IPS-15b (cell line): Measurements from ENCODE around the gene MANEAL.

Experiments
- H3K27me3 ChIP-seq: one replicate; pipeline ENCODE4 v1.6.1; 2013; ENCODE audit warnings: low read length; ENCODE audit not compliant: control insufficient read depth, insufficient read depth
- H3K36me3 ChIP-seq: one replicate; pipeline ENCODE4 v1.6.1; 2013; ENCODE audit warnings: low read length; ENCODE audit not compliant: control insufficient read depth, insufficient read depth
- H3K4me1 ChIP-seq: one replicate; pipeline ENCODE4 v1.6.1; 2013; ENCODE audit warnings: mild to moderate bottlenecking, low read length; ENCODE audit not compliant: control insufficient read depth, insufficient read depth
- H3K4me3 ChIP-seq: one replicate; pipeline ENCODE4 v1.5.1; 2013; ENCODE audit warnings: low read depth, low read length
- H3K9ac ChIP-seq: one replicate; pipeline ENCODE4 v1.6.1; 2013; ENCODE audit warnings: low read depth, mild to moderate bottlenecking, low read length
- H3K9me3 ChIP-seq: one replicate; pipeline ENCODE4 v1.6.1; 2013; ENCODE audit warnings: mild to moderate bottlenecking, low read length; ENCODE audit not compliant: control insufficient read depth, insufficient read depth

The MANEAL gene

DNA sequence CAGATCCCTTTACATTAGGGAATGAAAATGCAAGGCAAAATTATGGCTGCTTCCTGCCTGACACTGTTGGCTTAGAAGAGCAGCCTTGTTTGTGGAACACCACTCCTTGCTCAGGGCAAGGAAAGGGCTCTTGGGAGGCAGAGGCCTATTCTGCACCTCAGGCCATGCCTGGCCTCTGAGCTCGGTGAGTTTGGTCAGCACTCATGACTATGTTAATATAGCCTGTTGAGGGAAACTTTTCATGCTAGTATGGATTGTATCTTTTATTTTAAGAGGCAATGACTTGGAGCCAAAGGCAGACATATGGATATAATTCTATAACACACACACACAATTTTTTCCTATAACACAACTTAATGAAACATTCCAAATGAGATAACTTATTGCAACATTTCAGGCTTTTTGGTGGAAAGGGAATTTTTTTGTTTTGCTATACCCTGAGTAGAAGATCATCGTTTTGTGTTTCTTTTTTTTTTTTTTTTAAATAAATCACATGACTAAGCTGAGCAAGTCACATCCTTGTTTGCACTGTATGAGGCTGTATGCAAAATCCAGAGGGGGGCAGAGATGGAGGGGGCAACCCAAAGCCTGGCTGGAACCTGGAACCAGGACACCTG lies 20.0 kb downstream of the MANEAL start:
- Histone ChIP-seq H3K4me3 (no peak overlapping the region), H3K9ac (no peak overlapping the region), H3K9me3 (no peaks in the 10 kb centered on the region), H3K36me3 (peaks cover 3% of the 10 kb centered on the region), H3K4me1 (peaks cover 2% of the 10 kb centered on the region), H3K27me3 (no peaks in the 10 kb centered on the region)

DNA sequence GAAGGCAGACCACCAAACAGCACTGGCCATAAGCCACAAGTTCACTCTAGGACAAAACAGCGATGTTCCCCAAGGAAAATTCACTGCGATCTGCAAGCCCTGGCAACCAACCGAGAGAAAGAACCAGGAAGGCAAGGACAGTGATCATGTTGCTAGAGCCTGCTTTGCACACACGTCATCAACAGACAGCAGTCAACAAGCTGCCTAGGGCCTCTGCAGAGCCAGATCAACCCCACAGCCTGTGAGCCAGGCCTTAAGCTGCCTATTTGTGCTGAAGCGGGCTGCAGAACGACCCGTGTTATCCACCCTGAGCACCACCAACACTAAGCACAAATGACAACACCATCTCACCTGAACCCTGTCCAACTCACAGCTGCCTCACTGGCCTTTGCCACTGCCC lies 20.6 kb downstream of the MANEAL start:
- H3K4me3 ChIP-seq: no peak overlapping the region
- H3K4me1 ChIP-seq: peaks cover 2% of the 10 kb centered on the region
- no peaks in the 10 kb centered on the region for H3K27me3 ChIP-seq
- no peak overlapping the region for H3K9ac ChIP-seq
- peaks cover 3% of the 10 kb centered on the region for H3K36me3 ChIP-seq
- no peaks in the 10 kb centered on the region for H3K9me3 ChIP-seq

DNA sequence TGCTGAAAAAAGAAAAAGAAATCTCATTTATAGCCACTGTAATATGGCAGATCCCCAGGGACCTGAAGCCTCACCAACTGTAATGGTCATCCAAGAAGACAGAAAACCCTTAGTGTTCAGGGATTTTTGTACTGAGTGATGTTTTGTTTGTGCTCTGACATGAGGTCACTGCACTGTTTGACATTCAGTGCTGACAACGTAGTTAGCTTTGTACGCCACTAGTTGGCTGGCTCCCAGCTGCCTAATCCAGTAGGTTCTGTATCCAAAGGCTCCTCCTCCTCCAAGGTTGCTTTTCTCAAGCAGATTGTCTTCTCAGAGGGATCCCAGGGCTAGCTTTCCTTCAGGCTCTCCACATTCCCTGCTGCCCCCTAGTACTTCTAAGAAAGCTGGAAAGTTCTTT lies 23.8 kb downstream of the MANEAL start:
- H3K27me3 ChIP-seq: no peaks in the 10 kb centered on the region
- no peak overlapping the region for H3K4me3 ChIP-seq
- peaks cover 12% of the 10 kb centered on the region for H3K36me3 ChIP-seq
- no peaks in the 10 kb centered on the region for H3K9me3 ChIP-seq
- H3K9ac ChIP-seq: no peak overlapping the region
- peaks cover 2% of the 10 kb centered on the region for H3K4me1 ChIP-seq

DNA sequence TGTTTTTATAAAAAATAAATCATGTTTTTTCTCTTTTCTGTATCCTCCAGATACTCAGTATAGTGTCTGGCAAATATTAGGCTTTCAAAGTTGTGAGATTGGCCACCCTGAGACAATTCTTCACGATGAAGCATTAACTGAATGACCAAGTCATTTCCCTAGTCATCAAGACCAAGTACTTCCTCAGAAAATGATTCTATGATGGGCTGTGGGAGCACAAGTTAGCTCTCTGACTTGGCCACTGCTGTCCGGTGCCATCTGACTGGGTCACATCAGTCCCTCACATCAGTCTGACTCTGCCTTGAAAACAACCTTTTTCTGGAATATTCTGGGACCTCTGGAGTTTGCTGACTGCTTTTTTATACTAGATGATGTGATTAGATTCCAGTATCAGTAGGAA lies 27.8 kb downstream of the MANEAL start:
- Histone ChIP-seq H3K4me3 (no peak overlapping the region), H3K4me1 (peaks cover 2% of the 10 kb centered on the region), H3K9ac (no peak overlapping the region), H3K36me3 (peaks cover 15% of the 10 kb centered on the region), H3K9me3 (no peaks in the 10 kb centered on the region), H3K27me3 (no peaks in the 10 kb centered on the region)

DNA sequence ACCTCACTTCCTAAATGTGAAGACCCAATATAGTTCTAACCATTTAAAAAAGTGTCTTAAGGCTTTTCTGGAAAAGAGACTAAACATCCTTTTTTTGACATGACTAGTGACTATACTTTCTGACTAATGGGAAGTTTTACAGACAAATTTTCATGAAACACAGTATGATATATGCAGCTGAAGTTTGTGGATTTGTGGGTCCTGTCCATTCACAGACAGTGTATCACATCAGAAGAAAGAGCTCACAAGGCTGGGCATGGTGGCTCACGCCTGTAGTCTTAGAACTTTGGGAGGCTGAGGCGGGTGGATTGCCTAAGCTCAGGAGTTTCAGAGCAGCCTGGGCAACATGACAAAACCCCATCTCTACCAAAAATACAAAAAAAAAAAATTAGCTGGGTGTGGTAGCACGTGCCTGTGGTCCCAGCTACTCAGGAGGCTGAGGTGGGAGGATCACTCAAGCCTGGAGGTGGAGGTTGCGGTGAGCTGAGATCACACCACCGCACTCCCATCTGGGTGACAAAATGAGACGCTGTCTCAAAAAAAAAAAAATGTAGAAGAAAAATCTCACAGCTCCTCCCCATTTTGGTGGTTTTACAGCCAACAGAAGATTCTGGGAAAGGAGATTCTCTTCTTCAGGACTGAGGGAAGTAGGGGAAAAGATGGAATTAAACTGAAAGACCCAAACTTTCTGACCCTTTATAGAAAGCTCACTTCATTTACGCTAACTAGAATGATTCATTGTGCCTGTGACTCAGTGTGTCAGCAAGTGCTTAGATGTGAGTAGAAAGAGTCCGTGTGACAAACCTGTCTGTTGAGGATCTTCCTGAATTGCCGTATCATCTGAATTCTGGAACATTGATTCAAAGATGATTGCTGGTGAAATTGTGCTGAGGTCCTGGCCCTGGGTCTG lies 29.5 kb downstream of the MANEAL start:
- H3K27me3 ChIP-seq: no peaks in the 10 kb centered on the region
- H3K9me3 ChIP-seq: no peaks in the 10 kb centered on the region
- peaks cover 13% of the 10 kb centered on the region for H3K36me3 ChIP-seq
- H3K4me3 ChIP-seq: no peak overlapping the region
- no peak overlapping the region for H3K9ac ChIP-seq
- no peaks in the 10 kb centered on the region for H3K4me1 ChIP-seq

DNA sequence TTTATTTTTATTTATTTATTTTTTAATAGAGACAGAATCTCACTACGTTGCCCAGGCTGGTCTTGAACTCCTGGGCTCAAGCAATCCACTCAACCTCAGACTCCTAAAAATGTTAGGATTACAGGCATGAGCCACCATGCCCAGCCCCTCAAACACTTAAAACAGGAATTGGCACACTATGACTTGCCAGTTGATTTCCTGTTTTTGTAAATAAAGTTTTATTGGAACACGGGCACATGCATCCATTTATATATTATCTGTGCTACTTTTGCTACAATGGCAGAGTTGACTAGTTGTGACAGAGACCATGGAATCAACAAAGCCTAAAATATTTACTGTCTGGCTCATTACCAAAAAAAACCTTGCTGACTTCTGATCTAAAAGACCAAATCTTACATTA lies 30.4 kb downstream of the MANEAL start:
- H3K27me3 ChIP-seq: no peaks in the 10 kb centered on the region
- no peak overlapping the region for H3K9ac ChIP-seq
- no peak overlapping the region for H3K4me3 ChIP-seq
- H3K9me3 ChIP-seq: no peaks in the 10 kb centered on the region
- no peaks in the 10 kb centered on the region for H3K4me1 ChIP-seq
- H3K36me3 ChIP-seq: peaks cover 13% of the 10 kb centered on the region

DNA sequence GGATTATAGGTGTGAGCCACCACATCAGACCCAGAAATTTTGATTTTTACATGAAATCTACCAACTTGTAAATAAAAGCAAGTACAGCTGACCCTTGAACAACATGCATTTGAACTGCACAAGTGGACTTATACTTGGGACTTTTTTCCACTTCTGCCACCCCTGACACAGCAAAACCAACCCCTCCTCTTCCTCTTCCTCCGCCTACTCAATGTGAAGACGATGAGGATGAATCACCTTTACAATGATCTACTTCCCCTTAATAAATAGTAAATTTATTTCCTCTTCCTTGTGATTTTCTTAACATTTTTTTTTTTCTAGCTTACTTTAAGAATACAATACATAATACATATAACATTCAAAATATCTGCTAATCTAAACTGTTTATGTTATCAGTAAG lies 31.9 kb downstream of the MANEAL start:
- H3K27me3 ChIP-seq: no peaks in the 10 kb centered on the region
- no peaks in the 10 kb centered on the region for H3K9me3 ChIP-seq
- H3K36me3 ChIP-seq: peaks cover 9% of the 10 kb centered on the region
- no peak overlapping the region for H3K4me3 ChIP-seq
- no peaks in the 10 kb centered on the region for H3K4me1 ChIP-seq
- H3K9ac ChIP-seq: no peak overlapping the region

DNA sequence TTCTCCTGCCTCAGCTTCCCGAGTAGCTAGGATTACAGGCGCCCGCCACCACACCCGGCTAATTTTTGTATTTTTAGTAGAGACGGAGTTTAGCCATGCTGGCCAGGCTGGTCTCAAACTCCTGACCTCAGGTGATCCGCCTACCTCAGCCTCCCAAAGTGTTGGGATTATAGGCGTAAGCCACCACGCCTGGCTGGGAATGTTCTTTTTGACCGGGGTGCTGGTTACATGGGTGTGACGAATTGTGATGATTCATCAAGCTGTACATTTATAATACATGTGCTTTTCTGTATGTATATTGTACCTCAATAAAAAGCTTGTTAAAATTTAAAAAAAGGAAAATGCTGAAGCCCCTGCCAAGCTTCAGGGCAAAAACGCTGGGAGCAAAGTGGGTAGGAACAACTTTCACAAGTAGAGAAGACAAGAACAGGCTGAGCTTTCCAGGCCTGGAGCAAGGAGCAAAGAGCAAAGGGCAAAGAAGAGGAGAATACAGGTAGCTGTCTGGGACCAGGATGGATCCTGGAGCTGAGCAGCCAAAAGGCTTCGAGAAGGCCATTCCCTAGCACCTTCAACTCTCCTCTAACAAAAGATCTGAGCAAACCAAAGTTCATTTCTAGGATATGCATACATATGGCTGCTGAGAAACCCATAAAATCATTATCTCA lies 34.9 kb downstream of the MANEAL start:
- H3K9me3 ChIP-seq: no peaks in the 10 kb centered on the region
- peaks cover 6% of the 10 kb centered on the region for H3K36me3 ChIP-seq
- no peaks in the 10 kb centered on the region for H3K4me1 ChIP-seq
- no peaks in the 10 kb centered on the region for H3K27me3 ChIP-seq
- H3K9ac ChIP-seq: no peak overlapping the region
- no peak overlapping the region for H3K4me3 ChIP-seq

DNA sequence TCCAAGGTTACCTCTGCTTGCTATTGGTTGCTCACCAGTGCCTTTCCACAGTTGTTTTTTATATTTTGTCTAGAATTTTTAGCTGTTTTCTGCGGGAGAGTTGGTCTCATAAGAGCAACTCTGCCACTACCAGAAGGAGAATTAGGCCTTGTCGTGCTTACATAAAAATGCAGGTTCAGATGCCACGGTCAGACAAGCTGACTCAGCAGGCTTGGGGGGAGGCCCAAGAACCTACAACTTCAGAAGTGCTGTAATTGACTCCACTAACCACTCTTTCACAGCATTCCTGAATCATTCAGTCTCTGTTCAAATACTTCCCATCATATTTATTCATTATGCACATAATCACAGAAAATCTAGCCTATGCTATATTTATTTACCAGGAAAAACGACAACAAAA lies 37.5 kb downstream of the MANEAL start:
- H3K9me3 ChIP-seq: no peaks in the 10 kb centered on the region
- no peak overlapping the region for H3K4me3 ChIP-seq
- H3K36me3 ChIP-seq: peaks cover 8% of the 10 kb centered on the region
- H3K9ac ChIP-seq: no peak overlapping the region
- no peaks in the 10 kb centered on the region for H3K4me1 ChIP-seq
- no peaks in the 10 kb centered on the region for H3K27me3 ChIP-seq

DNA sequence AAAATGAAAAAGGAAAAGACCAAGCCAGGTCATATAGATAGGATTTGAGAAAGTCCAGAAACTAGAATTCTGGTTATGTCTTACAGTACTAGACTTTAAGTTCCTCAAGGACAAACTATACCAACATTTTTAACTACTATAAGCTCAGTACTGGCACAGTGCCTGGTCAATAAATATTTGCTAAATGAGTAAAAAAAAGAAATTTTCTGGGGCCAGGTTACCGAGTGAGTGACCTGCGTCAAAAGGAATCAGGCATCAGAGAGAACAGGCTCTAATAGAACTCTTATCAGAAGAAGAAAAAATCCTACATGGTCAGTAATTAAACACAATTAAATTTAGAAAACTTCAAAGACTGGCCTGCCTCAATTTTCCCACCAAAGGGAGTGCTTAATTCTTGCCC lies 38.2 kb downstream of the MANEAL start:
- Histone ChIP-seq H3K9ac (no peak overlapping the region), H3K9me3 (no peaks in the 10 kb centered on the region), H3K4me1 (no peaks in the 10 kb centered on the region), H3K36me3 (peaks cover 8% of the 10 kb centered on the region), H3K27me3 (no peaks in the 10 kb centered on the region), H3K4me3 (no peak overlapping the region)

DNA sequence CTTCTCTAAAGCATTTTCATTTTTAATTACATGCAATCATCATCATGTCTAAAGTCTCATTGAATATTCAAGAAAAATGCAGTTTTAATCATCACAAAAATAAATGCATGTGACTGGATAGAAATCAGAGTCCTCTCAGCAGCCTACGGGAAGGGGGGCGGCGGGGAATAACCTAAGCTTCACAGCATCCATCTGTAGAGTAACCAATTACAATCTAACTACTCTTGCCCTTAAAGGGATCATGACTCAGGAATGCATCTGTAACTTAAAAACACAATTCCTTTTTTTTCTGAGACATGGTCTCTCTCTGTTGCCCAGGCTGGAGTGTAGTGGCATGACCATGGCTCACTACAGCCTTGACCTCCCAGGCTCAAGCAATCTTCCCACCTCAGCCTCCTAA lies 43.1 kb downstream of the MANEAL start:
- Histone ChIP-seq H3K9me3 (no peaks in the 10 kb centered on the region), H3K27me3 (no peaks in the 10 kb centered on the region), H3K9ac (no peak overlapping the region), H3K36me3 (peaks cover 11% of the 10 kb centered on the region), H3K4me1 (no peaks in the 10 kb centered on the region), H3K4me3 (no peak overlapping the region)

DNA sequence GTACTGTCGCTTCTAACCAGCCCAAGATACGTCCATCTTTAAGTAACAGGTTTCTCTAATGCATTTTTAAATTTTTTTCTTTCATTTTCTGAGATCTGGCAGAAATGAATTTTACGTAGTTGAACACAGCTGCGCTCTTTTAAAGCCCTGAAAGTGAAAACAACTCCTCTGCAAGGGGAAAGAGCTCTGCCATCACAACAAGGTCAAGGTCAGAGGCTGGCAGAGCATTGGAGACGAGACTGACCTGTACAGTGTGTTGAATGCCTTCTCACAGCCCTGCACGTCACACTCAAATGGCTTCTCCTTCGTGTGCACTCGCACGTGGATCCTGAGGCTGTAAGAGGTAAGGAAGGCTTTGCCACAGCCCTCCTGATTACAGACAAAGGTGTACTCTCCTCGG lies 46.0 kb downstream of the MANEAL start:
- Histone ChIP-seq H3K9ac (no peak overlapping the region), H3K4me3 (no peak overlapping the region), H3K9me3 (no peaks in the 10 kb centered on the region), H3K27me3 (no peaks in the 10 kb centered on the region), H3K36me3 (peaks cover 12% of the 10 kb centered on the region), H3K4me1 (no peaks in the 10 kb centered on the region)
